Activated naive CD8-positive, alpha-beta T cell (primary cell): ENCODE results near the gene HLTF.
"Not testable (repeated sequence)": the region's sequence is repeated elsewhere in the genome, so short reads cannot be mapped to it uniquely, and the experiment has no call there.

Experiments used
- H3K27ac Mint-ChIP-seq: one replicate; pipeline ENCODE4 v1.8.0; 2021; ENCODE audit warnings: mixed read lengths
- H3K27me3 Mint-ChIP-seq: one replicate; pipeline ENCODE4 v1.8.0; 2021; ENCODE audit warnings: mixed read lengths
- H3K36me3 Mint-ChIP-seq: one replicate; pipeline ENCODE4 v1.8.0; 2021; ENCODE audit warnings: mixed read lengths
- H3K4me1 Mint-ChIP-seq: one replicate; pipeline ENCODE4 v1.8.0; 2021; ENCODE audit warnings: low read depth, mixed read lengths
- H3K4me3 Mint-ChIP-seq: one replicate; pipeline ENCODE4 v1.8.0; 2021; ENCODE audit warnings: mild to moderate bottlenecking, mixed read lengths
- H3K9me3 Mint-ChIP-seq: one replicate; pipeline ENCODE4 v1.8.0; 2021; ENCODE audit warnings: low read depth, mixed read lengths

The HLTF gene

DNA sequence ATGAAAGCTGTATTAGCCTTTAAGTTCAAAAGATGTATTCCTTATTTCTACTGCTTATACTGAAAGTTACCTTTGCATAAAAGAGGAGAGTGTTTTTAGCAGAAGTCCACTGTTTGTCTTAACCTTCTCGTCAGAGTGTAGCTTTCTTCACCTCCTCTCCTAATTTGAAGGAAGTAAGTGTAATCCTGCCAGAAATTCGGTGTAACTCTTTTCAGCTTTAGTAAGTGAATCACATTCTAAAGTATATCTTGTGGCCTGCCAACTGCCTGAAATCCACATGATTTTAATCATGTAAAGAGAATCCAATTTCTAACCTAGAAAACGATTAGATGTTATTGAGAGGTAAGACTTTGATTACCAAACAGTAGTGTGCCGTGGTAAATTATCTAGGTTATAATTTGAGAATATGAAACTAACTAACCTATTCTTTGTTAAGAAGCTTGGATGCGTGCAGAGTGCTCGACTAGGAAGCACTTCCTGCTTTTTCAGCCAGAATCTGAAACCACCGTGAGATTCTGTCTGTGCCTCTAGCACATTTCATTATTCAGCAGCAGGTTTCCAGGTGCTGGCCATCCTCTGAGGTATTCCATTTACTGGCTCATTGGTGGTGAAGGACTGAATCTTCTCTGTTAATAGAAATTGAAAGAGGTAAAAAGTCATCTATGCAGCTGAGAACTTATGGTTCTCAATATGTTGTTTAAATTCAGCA, 87.5 kb downstream of the HLTF start:
- Mint-ChIP-seq H3K36me3 (peaks cover 7% of the 10 kb centered on the region), H3K27ac (peak overlapping the region; percentile 46), H3K9me3 (no peaks in the 10 kb centered on the region), H3K4me1 (peaks cover 16% of the 10 kb centered on the region), H3K4me3 (peak overlapping the region; percentile 10), H3K27me3 (no peaks in the 10 kb centered on the region)

DNA sequence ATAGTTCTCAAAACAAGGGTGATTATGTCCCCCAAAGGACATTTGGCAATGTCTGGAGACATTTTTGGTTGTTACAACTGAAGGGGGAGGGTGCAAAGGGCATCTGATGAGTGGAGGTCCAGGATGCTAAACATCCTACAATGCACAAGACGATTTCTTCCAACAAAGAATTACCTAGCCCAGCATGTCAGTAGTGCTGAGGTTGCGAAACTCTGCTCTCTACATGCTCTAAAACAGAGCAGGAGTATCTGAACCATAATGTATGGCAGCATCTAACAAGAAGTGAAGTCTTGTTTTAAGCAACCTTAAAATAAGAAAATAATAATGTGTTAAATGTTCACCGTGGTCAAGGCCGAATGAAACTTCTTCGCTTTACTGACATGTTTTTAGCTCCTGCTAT, 88.0 kb downstream of the HLTF start:
- peak overlapping the region; percentile 46 for H3K27ac Mint-ChIP-seq
- H3K4me3 Mint-ChIP-seq, result no peak overlapping the region
- peaks cover 7% of the 10 kb centered on the region for H3K36me3 Mint-ChIP-seq
- peaks cover 22% of the 10 kb centered on the region for H3K4me1 Mint-ChIP-seq
- no peaks in the 10 kb centered on the region for H3K27me3 Mint-ChIP-seq
- no peaks in the 10 kb centered on the region for H3K9me3 Mint-ChIP-seq

- Mint-ChIP-seq H3K27ac (no peak overlapping the region), H3K9me3 (no peaks in the 10 kb centered on the region), H3K27me3 (no peaks in the 10 kb centered on the region), H3K4me1 (peaks cover 28% of the 10 kb centered on the region), H3K36me3 (peaks cover 7% of the 10 kb centered on the region), H3K4me3 (no peak overlapping the region)
Observed at GRCh38 chr3:148997623-148998022, 88.7 kb downstream of the HLTF start.

GRCh38 chr3:148992635-148993255, 93.6 kb downstream of the HLTF start:
- H3K36me3 Mint-ChIP-seq, result no peaks in the 10 kb centered on the region
- H3K4me1 Mint-ChIP-seq, result peaks cover 26% of the 10 kb centered on the region
- H3K4me3 Mint-ChIP-seq, result peak overlapping the region; percentile 88
- no peaks in the 10 kb centered on the region for H3K27me3 Mint-ChIP-seq
- no peaks in the 10 kb centered on the region for H3K9me3 Mint-ChIP-seq
- H3K27ac Mint-ChIP-seq, result peak overlapping the region; percentile 35

GRCh38 chr3:148992027-148992634, 94.2 kb downstream of the HLTF start:
- Mint-ChIP-seq H3K9me3 (no peaks in the 10 kb centered on the region), H3K36me3 (no peaks in the 10 kb centered on the region), H3K27ac (peak overlapping the region; percentile 58), H3K4me1 (peaks cover 26% of the 10 kb centered on the region), H3K27me3 (no peaks in the 10 kb centered on the region), H3K4me3 (peak overlapping the region; percentile 88)

GRCh38 chr3:148991219-148992026, 94.9 kb downstream of the HLTF start, which contains the start of gene GYG1:
Gene GYG1 (plus strand): TSS chr3:148991540. CDS start chr3:148991641, 101 bp downstream.
- H3K4me1 Mint-ChIP-seq, result peaks cover 26% of the 10 kb centered on the region
- peak within 1 kb of the TSS; percentile 88 for H3K4me3 Mint-ChIP-seq
- no peaks in the 10 kb centered on the region for H3K36me3 Mint-ChIP-seq
- no peaks in the 10 kb centered on the region for H3K9me3 Mint-ChIP-seq
- H3K27ac Mint-ChIP-seq, result peak within 1 kb of the TSS; percentile 76
- no peaks in the 10 kb centered on the region for H3K27me3 Mint-ChIP-seq

- Mint-ChIP-seq H3K27ac (peak overlapping the region; percentile 76), H3K36me3 (no peaks in the 10 kb centered on the region), H3K4me1 (peaks cover 26% of the 10 kb centered on the region), H3K9me3 (no peaks in the 10 kb centered on the region), H3K27me3 (no peaks in the 10 kb centered on the region), H3K4me3 (peak overlapping the region; percentile 86)
Observed at GRCh38 chr3:148990236-148990635, 96.1 kb downstream of the HLTF start.

- not testable (repeated sequence) for H3K27me3 Mint-ChIP-seq
Observed at GRCh38 chr3:148987551-148987950, 98.8 kb downstream of the HLTF start.

GRCh38 chr3:148981273-148981672, 105.1 kb downstream of the HLTF start:
- Mint-ChIP-seq H3K27ac (no peak overlapping the region), H3K4me3 (no peak overlapping the region), H3K36me3 (no peaks in the 10 kb centered on the region), H3K4me1 (no peaks in the 10 kb centered on the region), H3K27me3 (peaks cover 2% of the 10 kb centered on the region), H3K9me3 (no peaks in the 10 kb centered on the region)

More at GRCh38 chr3:148987551-148987950, 98.8 kb downstream of the HLTF start:
- H3K36me3 Mint-ChIP-seq, H3K9me3 Mint-ChIP-seq, H3K27ac Mint-ChIP-seq, H3K4me3 Mint-ChIP-seq: not testable (repeated sequence)
- peaks cover 13% of the 10 kb centered on the region for H3K4me1 Mint-ChIP-seq
